Measurements from ENCODE around the gene SCMH1.

The SCMH1 gene

DNA sequence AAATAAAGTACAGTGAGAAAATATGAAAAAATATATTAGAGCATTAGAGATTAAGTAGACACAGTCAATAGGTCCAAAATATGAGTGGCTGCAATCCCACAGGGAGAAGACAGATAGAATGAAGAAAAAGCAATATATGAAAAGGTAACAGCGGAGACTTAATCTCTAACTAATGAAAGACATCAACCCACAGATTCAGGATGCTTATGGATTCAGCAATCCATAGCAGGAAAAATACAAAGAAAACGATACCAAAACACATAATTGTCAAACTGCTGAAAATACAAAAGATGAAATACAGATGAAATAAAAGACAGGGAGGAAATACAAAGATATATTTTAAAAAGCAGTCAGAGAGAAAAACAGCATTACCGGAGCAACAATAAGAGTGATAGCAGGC is 163.9 kb downstream of the SCMH1 start:
- no peak overlapping the region for H3K27ac ChIP-seq (ENCODE audit: low read length)
- H3K27me3 ChIP-seq (ENCODE audit: insufficient read depth, low read length): no peaks in the 10 kb centered on the region
- no peaks in the 10 kb centered on the region for H3K36me3 ChIP-seq (ENCODE audit: insufficient read depth, low read depth, low read length)
- H3K4me1 ChIP-seq (ENCODE audit: insufficient read depth, low read length): no peaks in the 10 kb centered on the region
- H3K9ac ChIP-seq (ENCODE audit: low read depth, low read length): no peak overlapping the region
- no peak overlapping the region for H3K4me3 ChIP-seq (ENCODE audit: low read length)
- 0 out of 2 replicates have a peak, but pooled peaks cover 6% of the 10 kb centered on the region for H3K9me3 ChIP-seq (ENCODE audit: insufficient read depth, low read depth, low read length)

DNA sequence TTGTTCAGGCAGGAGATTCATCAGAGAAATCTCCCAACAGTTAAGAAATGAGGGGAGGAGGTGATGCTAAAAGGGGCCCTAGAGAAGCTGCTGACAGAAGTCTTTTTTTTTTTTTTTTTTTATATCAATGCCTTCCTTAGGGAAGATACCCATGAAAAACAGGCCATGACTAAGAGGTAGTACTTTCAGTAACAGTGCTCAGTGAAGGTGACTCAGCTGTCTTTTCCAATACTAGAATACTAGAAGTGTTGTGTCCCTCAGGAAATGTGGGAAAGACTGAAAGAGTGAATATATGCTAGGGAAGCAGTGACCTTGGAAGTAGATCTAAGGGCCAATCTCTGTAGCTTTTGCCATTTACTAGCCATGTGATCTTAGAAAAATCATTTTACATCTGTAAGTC is 168.1 kb downstream of the SCMH1 start:
- Histone ChIP-seq H3K36me3 (ENCODE audit: insufficient read depth, low read depth, low read length) (no peaks in the 10 kb centered on the region), H3K9me3 (ENCODE audit: insufficient read depth, low read depth, low read length) (0 out of 2 replicates have a peak, but pooled peaks cover 6% of the 10 kb centered on the region), H3K27me3 (ENCODE audit: insufficient read depth, low read length) (no peaks in the 10 kb centered on the region), H3K9ac (ENCODE audit: low read depth, low read length) (no peak overlapping the region), H3K4me3 (ENCODE audit: low read length) (no peak overlapping the region), H3K4me1 (ENCODE audit: insufficient read depth, low read length) (no peaks in the 10 kb centered on the region), H3K27ac (ENCODE audit: low read length) (no peak overlapping the region)

DNA sequence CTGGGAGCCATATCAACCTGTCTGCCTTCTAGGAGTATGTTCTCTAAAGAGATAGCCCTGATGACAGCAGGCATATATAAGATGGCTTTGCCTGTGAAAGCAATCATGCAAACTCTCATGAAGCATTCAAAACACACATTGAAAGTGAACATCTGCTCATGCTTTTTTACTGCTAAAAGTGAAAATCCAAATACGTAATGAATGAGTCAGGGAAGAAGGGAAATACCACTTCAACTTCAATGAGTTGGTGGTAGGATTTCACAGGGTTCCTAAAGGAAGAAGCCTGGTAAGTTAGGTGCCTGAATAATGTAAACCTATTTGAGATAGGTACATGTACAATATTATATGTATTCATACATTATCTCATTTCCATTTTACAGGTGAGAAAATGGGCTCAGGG is 170.1 kb downstream of the SCMH1 start:
- no peaks in the 10 kb centered on the region for H3K9me3 ChIP-seq (ENCODE audit: insufficient read depth, low read depth, low read length)
- no peaks in the 10 kb centered on the region for H3K36me3 ChIP-seq (ENCODE audit: insufficient read depth, low read depth, low read length)
- H3K27me3 ChIP-seq (ENCODE audit: insufficient read depth, low read length): no peaks in the 10 kb centered on the region
- H3K9ac ChIP-seq (ENCODE audit: low read depth, low read length): no peak overlapping the region
- no peaks in the 10 kb centered on the region for H3K4me1 ChIP-seq (ENCODE audit: insufficient read depth, low read length)
- no peak overlapping the region for H3K27ac ChIP-seq (ENCODE audit: low read length)
- H3K4me3 ChIP-seq (ENCODE audit: low read length): no peak overlapping the region

DNA sequence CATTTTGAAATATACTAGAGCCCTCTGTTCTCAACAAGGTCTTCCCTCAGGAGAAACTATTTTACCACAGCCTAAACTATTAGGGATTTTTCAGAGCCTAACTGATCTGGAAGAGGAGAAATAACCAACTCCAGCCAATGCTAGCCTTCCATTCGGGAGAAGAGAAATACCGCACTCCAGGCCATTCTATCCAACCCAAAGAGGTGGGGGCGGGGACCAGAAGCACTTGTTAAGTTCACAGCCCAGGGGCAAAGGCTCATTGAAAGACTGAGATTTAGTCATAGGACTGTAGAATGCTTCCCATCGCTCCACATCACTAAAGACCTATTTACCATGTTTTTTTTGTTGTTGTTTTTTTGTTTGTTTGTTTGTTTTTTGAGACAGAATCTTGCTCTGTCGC is 185.2 kb downstream of the SCMH1 start:
- Histone ChIP-seq H3K27me3 (ENCODE audit: insufficient read depth, low read length) (no peaks in the 10 kb centered on the region), H3K4me3 (ENCODE audit: low read length) (no peak overlapping the region), H3K4me1 (ENCODE audit: insufficient read depth, low read length) (no peaks in the 10 kb centered on the region), H3K9ac (ENCODE audit: low read depth, low read length) (no peak overlapping the region), H3K27ac (ENCODE audit: low read length) (no peak overlapping the region), H3K9me3 (ENCODE audit: insufficient read depth, low read depth, low read length) (no peaks in the 10 kb centered on the region), H3K36me3 (ENCODE audit: insufficient read depth, low read depth, low read length) (0 out of 2 replicates have a peak, but pooled peaks cover 5% of the 10 kb centered on the region)

DNA sequence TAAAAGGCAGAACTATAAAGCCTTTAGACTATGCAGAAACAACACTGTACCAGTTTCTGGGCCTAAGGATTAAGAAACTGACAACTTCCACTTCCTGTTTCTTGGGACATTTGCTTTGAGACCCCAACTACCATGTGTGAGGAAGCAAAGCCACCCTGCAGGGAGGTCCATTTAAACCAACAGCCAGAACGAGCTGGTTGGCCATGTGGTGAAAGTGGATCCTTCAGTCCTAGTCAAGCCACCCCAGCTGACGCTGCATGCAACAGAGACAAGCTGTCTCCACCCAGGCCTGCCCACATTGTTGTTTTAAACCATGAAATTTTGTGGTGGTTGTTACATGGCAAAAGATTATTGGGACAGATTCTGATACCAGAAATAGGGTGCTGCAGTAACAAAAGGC is 188.8 kb downstream of the SCMH1 start:
- Histone ChIP-seq H3K9me3 (ENCODE audit: insufficient read depth, low read depth, low read length) (no peaks in the 10 kb centered on the region), H3K4me1 (ENCODE audit: insufficient read depth, low read length) (no peaks in the 10 kb centered on the region), H3K27me3 (ENCODE audit: insufficient read depth, low read length) (no peaks in the 10 kb centered on the region), H3K36me3 (ENCODE audit: insufficient read depth, low read depth, low read length) (no peaks in the 10 kb centered on the region), H3K4me3 (ENCODE audit: low read length) (no peak overlapping the region), H3K9ac (ENCODE audit: low read depth, low read length) (no peak overlapping the region), H3K27ac (ENCODE audit: low read length) (no peak overlapping the region)

DNA sequence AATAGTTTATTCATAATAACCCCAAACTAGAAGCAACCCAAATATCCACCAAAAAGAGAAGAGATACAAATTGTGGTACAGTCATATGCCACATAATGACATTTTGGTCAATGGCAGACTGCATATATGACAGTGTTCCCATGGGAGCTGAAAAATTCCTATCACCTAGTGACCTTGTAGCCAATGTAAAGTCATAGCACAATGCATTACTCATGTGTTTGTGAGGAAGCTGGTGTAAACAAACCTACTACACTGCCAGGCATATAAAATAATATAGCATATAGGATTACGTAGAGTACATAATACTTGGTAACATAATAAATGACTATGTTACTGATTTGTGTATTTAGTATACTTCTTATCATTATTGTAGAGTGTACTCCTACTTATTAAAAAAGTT is 191.1 kb downstream of the SCMH1 start:
- no peaks in the 10 kb centered on the region for H3K4me1 ChIP-seq (ENCODE audit: insufficient read depth, low read length)
- H3K27me3 ChIP-seq (ENCODE audit: insufficient read depth, low read length): no peaks in the 10 kb centered on the region
- no peak overlapping the region for H3K9ac ChIP-seq (ENCODE audit: low read depth, low read length)
- H3K4me3 ChIP-seq (ENCODE audit: low read length): no peak overlapping the region
- H3K27ac ChIP-seq (ENCODE audit: low read length): no peak overlapping the region
- H3K9me3 ChIP-seq (ENCODE audit: insufficient read depth, low read depth, low read length): no peaks in the 10 kb centered on the region
- peaks cover 8% of the 10 kb centered on the region; the same call in 1 of the 2 replicates for H3K36me3 ChIP-seq (ENCODE audit: insufficient read depth, low read depth, low read length)

DNA sequence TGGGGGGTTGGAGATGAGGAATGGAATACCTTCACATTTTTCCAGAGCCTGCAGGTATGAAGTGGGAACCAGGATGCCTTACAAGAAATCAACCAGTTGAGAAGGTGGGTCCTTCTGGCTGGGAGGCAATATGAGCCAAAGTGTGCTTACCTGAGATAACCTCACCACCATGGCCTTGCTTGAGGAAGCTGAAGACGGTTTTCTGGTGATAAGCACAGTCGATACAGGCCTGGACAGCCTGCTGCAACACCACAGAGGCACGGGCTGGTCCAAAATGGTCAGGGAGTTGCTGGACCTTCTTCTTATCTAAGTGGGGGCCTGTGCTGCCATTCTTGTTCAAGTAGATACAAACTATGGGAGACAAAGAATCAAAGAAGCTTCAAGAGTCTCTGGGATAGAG is 193.6 kb downstream of the SCMH1 start:
- Histone ChIP-seq H3K9ac (ENCODE audit: low read depth, low read length) (no peak overlapping the region), H3K27me3 (ENCODE audit: insufficient read depth, low read length) (no peaks in the 10 kb centered on the region), H3K9me3 (ENCODE audit: insufficient read depth, low read depth, low read length) (no peaks in the 10 kb centered on the region), H3K27ac (ENCODE audit: low read length) (no peak overlapping the region), H3K4me1 (ENCODE audit: insufficient read depth, low read length) (no peaks in the 10 kb centered on the region; the same call in 1 of the 2 replicates), H3K4me3 (ENCODE audit: low read length) (no peak overlapping the region), H3K36me3 (ENCODE audit: insufficient read depth, low read depth, low read length) (peaks cover 15% of the 10 kb centered on the region; the same call in 1 of the 2 replicates)

DNA sequence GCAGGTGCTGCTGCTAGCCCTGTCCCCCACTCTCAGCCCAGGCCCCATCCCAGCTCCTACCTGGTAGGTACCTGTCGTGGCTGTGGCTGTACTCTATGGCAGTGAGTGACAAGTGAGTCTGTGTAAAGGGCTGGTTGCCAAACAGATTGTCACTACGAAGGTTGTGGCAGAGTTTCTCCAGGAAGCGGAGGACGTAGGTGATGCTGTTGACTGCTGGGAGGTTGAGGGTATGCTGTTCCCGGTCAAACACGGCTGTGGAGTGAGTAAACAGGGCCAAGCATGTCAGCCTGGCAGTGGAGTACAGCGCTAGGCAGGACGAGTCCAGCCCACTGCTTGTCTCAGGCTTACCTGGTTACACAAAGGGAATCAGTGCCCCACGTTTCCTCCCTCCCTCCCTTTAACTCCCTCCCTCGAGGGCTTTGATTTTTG is 195.7 kb downstream of the SCMH1 start:
- Histone ChIP-seq H3K4me1 (ENCODE audit: insufficient read depth, low read length) (no peaks in the 10 kb centered on the region; the same call in 1 of the 2 replicates), H3K27ac (ENCODE audit: low read length) (no peak overlapping the region), H3K9me3 (ENCODE audit: insufficient read depth, low read depth, low read length) (no peaks in the 10 kb centered on the region), H3K36me3 (ENCODE audit: insufficient read depth, low read depth, low read length) (peaks cover 15% of the 10 kb centered on the region; the same call in 1 of the 2 replicates), H3K27me3 (ENCODE audit: insufficient read depth, low read length) (no peaks in the 10 kb centered on the region), H3K4me3 (ENCODE audit: low read length) (no peak overlapping the region), H3K9ac (ENCODE audit: low read depth, low read length) (no peak overlapping the region)

DNA sequence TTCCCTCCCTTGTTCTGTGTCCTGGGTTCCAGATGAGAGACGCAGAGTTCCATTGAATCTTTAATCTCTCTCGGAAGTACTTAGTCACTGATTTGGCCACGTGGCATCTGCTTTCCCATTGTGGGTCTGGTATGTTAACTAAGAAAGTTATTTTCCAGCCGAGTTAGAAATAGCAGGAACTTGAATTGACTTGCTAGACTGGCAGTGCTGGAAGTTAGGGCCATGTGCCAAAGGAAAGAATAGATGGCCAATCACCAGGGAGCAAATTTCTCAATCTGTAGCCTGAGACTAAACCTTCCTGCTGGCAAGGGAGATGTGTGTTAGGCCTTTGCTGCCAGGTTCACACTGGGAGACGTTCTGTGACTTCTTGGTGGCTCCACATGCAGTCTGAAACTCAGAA is 196.4 kb downstream of the SCMH1 start:
- Histone ChIP-seq H3K9me3 (ENCODE audit: insufficient read depth, low read depth, low read length) (no peaks in the 10 kb centered on the region), H3K27me3 (ENCODE audit: insufficient read depth, low read length) (no peaks in the 10 kb centered on the region), H3K9ac (ENCODE audit: low read depth, low read length) (no peak overlapping the region), H3K4me1 (ENCODE audit: insufficient read depth, low read length) (no peaks in the 10 kb centered on the region; the same call in 1 of the 2 replicates), H3K4me3 (ENCODE audit: low read length) (no peak overlapping the region), H3K36me3 (ENCODE audit: insufficient read depth, low read depth, low read length) (peaks cover 15% of the 10 kb centered on the region; the same call in 1 of the 2 replicates), H3K27ac (ENCODE audit: low read length) (no peak overlapping the region)

DNA sequence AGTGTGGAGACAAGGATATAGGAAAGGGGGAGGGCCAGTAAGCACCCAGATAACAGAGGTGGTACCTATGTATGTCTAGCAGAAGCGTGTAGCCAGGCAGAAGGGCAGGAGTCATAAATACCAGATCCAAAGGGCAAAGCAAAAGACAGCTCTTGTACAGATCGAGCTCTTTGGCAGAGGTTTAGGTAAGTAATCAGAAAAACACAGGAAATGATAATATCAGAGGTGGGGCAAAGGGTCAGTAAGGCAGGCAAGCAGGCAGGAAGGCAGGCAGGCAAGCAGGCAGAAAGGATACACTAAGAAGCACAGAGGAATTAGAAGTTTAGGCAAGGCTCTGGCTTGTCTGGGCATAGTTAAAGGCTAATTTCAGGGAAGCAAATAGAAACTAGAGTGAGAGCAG is 197.9 kb downstream of the SCMH1 start:
- Histone ChIP-seq H3K27ac (ENCODE audit: low read length) (no peak overlapping the region), H3K4me1 (ENCODE audit: insufficient read depth, low read length) (no peaks in the 10 kb centered on the region; the same call in 1 of the 2 replicates), H3K9me3 (ENCODE audit: insufficient read depth, low read depth, low read length) (no peaks in the 10 kb centered on the region), H3K9ac (ENCODE audit: low read depth, low read length) (no peak overlapping the region), H3K36me3 (ENCODE audit: insufficient read depth, low read depth, low read length) (peaks cover 15% of the 10 kb centered on the region; the same call in 1 of the 2 replicates), H3K4me3 (ENCODE audit: low read length) (no peak overlapping the region), H3K27me3 (ENCODE audit: insufficient read depth, low read length) (no peaks in the 10 kb centered on the region)

DNA sequence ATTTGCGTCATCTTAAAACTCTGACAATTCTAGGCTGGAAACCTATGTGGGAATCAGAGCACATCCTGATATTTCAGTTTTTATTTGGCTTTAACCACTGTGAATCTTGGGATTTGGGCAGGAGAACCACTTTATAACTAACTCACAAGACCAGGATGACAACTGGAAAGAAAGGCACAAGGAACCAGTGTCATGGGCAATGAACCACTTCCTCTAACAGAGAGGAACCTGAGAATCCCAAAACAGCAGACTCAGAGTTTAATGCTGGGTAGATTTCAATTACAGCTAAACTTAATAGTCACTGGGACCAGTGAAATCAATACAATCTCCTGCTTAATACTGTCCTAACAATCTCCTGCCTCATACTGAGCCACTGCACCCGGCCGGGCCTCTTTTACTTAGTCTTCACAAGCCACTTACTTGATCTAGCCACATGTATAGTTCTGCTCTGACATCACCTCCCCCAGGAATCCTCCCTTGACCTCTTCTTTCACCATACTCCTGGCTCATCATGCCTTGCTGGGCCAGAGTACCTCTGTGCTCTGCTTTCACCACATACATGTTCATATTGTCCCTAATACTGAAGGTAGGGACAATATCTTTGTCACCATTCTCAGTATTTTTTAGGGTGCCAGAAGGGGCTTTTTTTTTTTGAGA is 200.4 kb downstream of the SCMH1 start:
- Histone ChIP-seq H3K9ac (ENCODE audit: low read depth, low read length) (no peak overlapping the region), H3K27me3 (ENCODE audit: insufficient read depth, low read length) (no peaks in the 10 kb centered on the region), H3K4me1 (ENCODE audit: insufficient read depth, low read length) (no peaks in the 10 kb centered on the region; the same call in 1 of the 2 replicates), H3K36me3 (ENCODE audit: insufficient read depth, low read depth, low read length) (peaks cover 23% of the 10 kb centered on the region; the same call in 1 of the 2 replicates), H3K27ac (ENCODE audit: low read length) (no peak overlapping the region), H3K4me3 (ENCODE audit: low read length) (no peak overlapping the region), H3K9me3 (ENCODE audit: insufficient read depth, low read depth, low read length) (no peaks in the 10 kb centered on the region)

DNA sequence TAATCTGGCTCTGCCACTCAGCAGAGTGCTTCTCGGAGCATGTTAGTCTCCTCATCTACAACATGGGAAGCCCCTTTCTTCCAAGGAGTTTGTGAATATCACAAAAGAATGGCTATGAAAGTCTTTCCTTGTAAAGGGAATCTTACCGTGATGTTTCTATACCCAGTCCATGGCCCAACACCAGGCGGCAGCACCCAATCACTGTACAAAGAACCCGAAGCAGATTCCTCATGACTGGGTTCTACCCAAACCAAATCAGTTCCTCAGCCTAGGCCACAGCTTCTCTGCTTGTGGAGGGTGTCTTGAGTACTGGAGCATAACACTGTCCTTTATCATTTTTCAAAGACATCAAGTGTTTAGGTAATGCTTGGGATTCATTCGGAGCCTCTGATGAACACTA is 204.0 kb downstream of the SCMH1 start:
- no peak overlapping the region for H3K9ac ChIP-seq (ENCODE audit: low read depth, low read length)
- no peak overlapping the region for H3K27ac ChIP-seq (ENCODE audit: low read length)
- no peaks in the 10 kb centered on the region for H3K9me3 ChIP-seq (ENCODE audit: insufficient read depth, low read depth, low read length)
- H3K36me3 ChIP-seq (ENCODE audit: insufficient read depth, low read depth, low read length): peaks cover 23% of the 10 kb centered on the region; the same call in 1 of the 2 replicates
- no peaks in the 10 kb centered on the region for H3K27me3 ChIP-seq (ENCODE audit: insufficient read depth, low read length)
- no peaks in the 10 kb centered on the region for H3K4me1 ChIP-seq (ENCODE audit: insufficient read depth, low read length)
- H3K4me3 ChIP-seq (ENCODE audit: low read length): no peak overlapping the region

All from iPS-20b (cell line).